ENCODE measurements around the gene FAM171A2.
"Not testable (repeated sequence)": the region's sequence is repeated elsewhere in the genome, so short reads cannot be mapped to it uniquely, and the experiment has no call there.

DNA sequence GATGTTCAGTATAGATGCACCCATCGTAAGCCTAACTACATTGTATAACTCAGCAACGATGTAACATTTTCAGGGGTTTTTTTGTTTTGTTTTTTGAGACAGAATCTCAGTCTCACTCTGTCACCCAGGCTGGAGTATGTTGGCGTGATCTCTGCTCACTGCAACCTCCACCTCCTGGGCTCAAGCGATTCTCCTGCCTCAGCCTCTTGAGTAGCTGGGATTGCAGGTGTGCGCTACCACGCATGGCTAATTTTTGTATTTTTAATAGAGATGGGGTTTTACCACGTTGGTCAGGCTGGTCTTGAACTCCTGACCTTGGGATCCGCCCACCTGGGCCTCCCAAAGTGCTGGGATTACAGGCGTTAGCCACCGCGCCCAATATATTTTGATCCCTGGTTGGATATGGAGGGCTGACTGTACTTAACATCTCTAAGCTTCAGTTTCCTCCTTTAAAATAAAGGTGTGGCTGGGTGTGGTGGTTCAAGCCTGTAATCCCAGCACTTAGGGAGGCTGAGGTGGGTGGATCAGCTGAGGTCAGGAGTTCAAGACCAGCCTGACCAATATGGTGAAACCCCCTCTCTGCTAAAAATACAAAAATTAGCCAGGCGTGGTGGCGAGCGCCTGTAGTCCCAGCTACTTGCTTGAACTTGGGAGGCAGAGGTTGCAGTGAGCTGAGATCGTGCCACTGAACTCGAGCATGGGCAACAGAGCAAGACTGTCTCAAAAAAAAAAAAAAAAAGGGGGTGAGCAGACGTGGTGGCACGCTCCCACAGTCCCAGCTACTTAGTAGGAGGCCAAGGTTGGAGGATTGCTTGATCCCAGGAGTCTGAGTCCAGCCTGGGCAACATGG is 16.2 kb downstream of the FAM171A2 start:
- not testable (repeated sequence) for TF ChIP-seq RAD21 (IDR thresholded peaks at IDR 0.05); GABPA (IDR thresholded peaks at IDR 0.05 in 1 of 2, conservative IDR thresholded peaks at IDR 0.05 in 1 of 2); CTCF (IDR thresholded peaks at IDR 0.05; ENCODE audit: low read depth, low read length, missing input control); TAF1 (conservative IDR thresholded peaks at IDR 0.05); FOXA2 (IDR thresholded peaks at IDR 0.05); JUND (IDR thresholded peaks at IDR 0.05); EGR1 (IDR thresholded peaks at IDR 0.05; ENCODE audit: low read depth in 2 of 2); RXRA (IDR thresholded peaks at IDR 0.05); YY1 (IDR thresholded peaks at IDR 0.05); NR2F2 (IDR thresholded peaks at IDR 0.05); REST (IDR thresholded peaks at IDR 0.05); FOXA1 (IDR thresholded peaks at IDR 0.05)
- TF ChIP-seq, protein P1, sequence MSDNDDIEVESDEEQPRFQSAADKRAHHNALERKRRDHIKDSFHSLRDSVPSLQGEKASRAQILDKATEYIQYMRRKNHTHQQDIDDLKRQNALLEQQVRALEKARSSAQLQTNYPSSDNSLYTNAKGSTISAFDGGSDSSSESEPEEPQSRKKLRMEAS (IDR thresholded peaks at IDR 0.05), result not testable (repeated sequence)
- TF ChIP-seq, protein P2, sequence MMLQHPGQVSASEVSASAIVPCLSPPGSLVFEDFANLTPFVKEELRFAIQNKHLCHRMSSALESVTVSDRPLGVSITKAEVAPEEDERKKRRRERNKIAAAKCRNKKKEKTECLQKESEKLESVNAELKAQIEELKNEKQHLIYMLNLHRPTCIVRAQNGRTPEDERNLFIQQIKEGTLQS (IDR thresholded peaks at IDR 0.05), result not testable (repeated sequence)
